Measurements from ENCODE around the gene NR2F2.

The NR2F2 gene

GRCh38 chr15:96344060-96344705, 13.7 kb downstream of the NR2F2 start:
- no peak for DNase-seq

GRCh38 chr15:96344706-96345559, 14.4 kb downstream of the NR2F2 start:
- DNase-seq = no peak

GRCh38 chr15:96345560-96346399, 15.3 kb downstream of the NR2F2 start:
- no peak for DNase-seq

- DNase-seq = no peak
Observed at GRCh38 chr15:96346409-96346970, 16.0 kb downstream of the NR2F2 start.

- DNase-seq = no peak
Observed at GRCh38 chr15:96347181-96348111, 16.9 kb downstream of the NR2F2 start.

GRCh38 chr15:96348112-96349027, 17.9 kb downstream of the NR2F2 start:
- DNase-seq = no peak

GRCh38 chr15:96349034-96349856, 18.7 kb downstream of the NR2F2 start:
- no peak for DNase-seq

- DNase-seq = no peak
Observed at GRCh38 chr15:96349857-96350720, 19.6 kb downstream of the NR2F2 start.

- DNase-seq = no peak
Observed at GRCh38 chr15:96350934-96351724, 20.6 kb downstream of the NR2F2 start.

GRCh38 chr15:96351761-96352603, 21.5 kb downstream of the NR2F2 start:
- DNase-seq = no peak

- no peak for DNase-seq
Observed at GRCh38 chr15:96352604-96353405, 22.3 kb downstream of the NR2F2 start.

GRCh38 chr15:96353416-96353929, 23.0 kb downstream of the NR2F2 start:
- DNase-seq = no peak

- no peak for DNase-seq
Observed at GRCh38 chr15:96353930-96354730, 23.6 kb downstream of the NR2F2 start.

- DNase-seq = no peak
Observed at GRCh38 chr15:96354731-96355567, 24.4 kb downstream of the NR2F2 start.

Data from activated effector memory CD4-positive, alpha-beta T cell treated with Interleukin-2 at 50 U/mL for 16 hours (primary cell).